ENCODE measurements around the gene PLXNA4. TPM values are rescaled to one million over a fixed set of nuclear protein-coding genes. Genes with fewer than 3 reads are reported as not detected.

The PLXNA4 gene
- polyA plus RNA-seq, 1 experiment: 0.22 TPM

DNA sequence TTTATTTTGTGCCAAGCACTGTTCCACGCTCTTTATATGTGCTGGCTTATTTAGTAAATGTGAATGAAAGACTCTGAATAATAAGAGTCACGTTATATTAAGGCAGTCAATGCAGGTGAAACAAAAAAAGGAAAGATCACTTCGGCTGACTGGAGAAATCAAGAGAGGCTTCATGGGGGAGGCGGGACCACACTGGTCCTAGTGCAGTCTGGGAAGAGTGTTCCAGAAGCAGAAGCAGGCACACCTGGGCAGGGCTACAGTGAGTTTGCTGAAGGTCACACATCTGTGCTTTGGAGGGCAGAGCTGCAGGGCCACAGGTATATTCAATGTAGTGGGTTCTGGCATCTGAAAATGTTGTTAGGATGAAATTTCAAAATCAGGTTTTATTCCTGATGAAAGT, 176.9 kb downstream of the PLXNA4 start:
- Histone ChIP-seq H3K4me3 (ENCODE audit: low read depth, low read length) (no peak overlapping the region), H3K27me3 (ENCODE audit: control insufficient read depth, insufficient read depth, low read length) (no peaks in the 10 kb centered on the region), H3K36me3 (ENCODE audit: control insufficient read depth, insufficient read depth, low read length) (no peaks in the 10 kb centered on the region)
- POLR2A ChIA-PET: no interaction called here
- CTCF ChIA-PET: no interaction called here
- DNase-seq (ENCODE audit: low read depth): no peak
- TF ChIP-seq, protein P1, sequence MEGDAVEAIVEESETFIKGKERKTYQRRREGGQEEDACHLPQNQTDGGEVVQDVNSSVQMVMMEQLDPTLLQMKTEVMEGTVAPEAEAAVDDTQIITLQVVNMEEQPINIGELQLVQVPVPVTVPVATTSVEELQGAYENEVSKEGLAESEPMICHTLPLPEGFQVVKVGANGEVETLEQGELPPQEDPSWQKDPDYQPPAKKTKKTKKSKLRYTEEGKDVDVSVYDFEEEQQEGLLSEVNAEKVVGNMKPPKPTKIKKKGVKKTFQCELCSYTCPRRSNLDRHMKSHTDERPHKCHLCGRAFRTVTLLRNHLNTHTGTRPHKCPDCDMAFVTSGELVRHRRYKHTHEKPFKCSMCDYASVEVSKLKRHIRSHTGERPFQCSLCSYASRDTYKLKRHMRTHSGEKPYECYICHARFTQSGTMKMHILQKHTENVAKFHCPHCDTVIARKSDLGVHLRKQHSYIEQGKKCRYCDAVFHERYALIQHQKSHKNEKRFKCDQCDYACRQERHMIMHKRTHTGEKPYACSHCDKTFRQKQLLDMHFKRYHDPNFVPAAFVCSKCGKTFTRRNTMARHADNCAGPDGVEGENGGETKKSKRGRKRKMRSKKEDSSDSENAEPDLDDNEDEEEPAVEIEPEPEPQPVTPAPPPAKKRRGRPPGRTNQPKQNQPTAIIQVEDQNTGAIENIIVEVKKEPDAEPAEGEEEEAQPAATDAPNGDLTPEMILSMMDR (IDR thresholded peaks at IDR 0.05; ENCODE audit: insufficient read depth, low read depth, low read length): no peak

DNA sequence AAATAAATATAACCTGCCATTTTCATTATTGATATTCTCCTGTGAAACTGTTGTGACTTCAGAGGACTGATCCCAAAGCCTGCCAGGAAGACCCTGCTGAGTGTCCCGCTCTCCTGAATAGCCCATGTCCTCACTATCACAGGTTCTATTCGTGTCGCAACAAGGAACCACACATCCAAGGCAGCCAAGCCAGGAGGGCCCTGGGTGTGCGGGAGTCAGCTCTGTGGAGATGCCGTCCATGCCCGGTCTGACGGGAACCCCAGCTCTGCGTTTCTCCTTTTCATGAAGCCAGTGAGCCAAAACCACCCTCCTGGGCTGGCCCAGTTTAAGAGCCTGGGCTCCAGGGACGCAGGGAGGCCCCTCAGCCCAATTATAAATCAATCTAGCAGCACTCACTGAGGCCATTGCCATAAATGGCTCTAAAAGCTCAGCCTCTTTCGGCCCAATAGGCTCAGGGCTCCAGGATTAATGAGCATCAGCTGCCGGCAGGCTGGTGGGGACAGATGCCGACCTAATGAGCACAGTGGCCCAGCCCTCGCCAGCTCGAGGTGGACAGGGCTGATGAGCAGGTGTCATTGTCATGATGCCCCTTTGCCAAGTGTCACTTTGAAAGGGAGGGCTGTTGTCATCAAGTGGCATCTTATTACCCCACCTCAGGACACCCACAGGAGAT, 177.9 kb downstream of the PLXNA4 start:
- ChIA-PET CTCF (no interaction called here), POLR2A (no interaction called here)
- Histone ChIP-seq H3K4me3 (ENCODE audit: low read depth, low read length) (no peak overlapping the region), H3K27me3 (ENCODE audit: control insufficient read depth, insufficient read depth, low read length) (no peaks in the 10 kb centered on the region), H3K36me3 (ENCODE audit: control insufficient read depth, insufficient read depth, low read length) (no peaks in the 10 kb centered on the region)
- DNase-seq (ENCODE audit: low read depth): no peak
- TF ChIP-seq, protein P1 (IDR thresholded peaks at IDR 0.05; ENCODE audit: insufficient read depth, low read depth, low read length): no peak

GRCh38 chr7:132397070-132397469, 179.2 kb downstream of the PLXNA4 start:
- no peak for DNase-seq (ENCODE audit: low read depth)
- Histone ChIP-seq H3K36me3 (ENCODE audit: control insufficient read depth, insufficient read depth, low read length) (no peaks in the 10 kb centered on the region), H3K27me3 (ENCODE audit: control insufficient read depth, insufficient read depth, low read length) (no peaks in the 10 kb centered on the region), H3K4me3 (ENCODE audit: low read depth, low read length) (no peak overlapping the region)
- ChIA-PET CTCF (no interaction called here), POLR2A (no interaction called here)
- TF ChIP-seq, protein P1 (IDR thresholded peaks at IDR 0.05; ENCODE audit: insufficient read depth, low read depth, low read length): no peak

GRCh38 chr7:132395361-132395760, 180.9 kb downstream of the PLXNA4 start:
- H3K4me3 ChIP-seq (ENCODE audit: low read depth, low read length): no peak overlapping the region
- no peak for DNase-seq (ENCODE audit: low read depth)
- no peaks in the 10 kb centered on the region for H3K36me3 ChIP-seq (ENCODE audit: control insufficient read depth, insufficient read depth, low read length)
- CTCF ChIA-PET: no interaction called here
- POLR2A ChIA-PET: no interaction called here
- no peaks in the 10 kb centered on the region for H3K27me3 ChIP-seq (ENCODE audit: control insufficient read depth, insufficient read depth, low read length)
- TF ChIP-seq, protein P1 (IDR thresholded peaks at IDR 0.05; ENCODE audit: insufficient read depth, low read depth, low read length): no peak

GRCh38 chr7:132394283-132395198, 181.7 kb downstream of the PLXNA4 start:
- Histone ChIP-seq H3K36me3 (ENCODE audit: control insufficient read depth, insufficient read depth, low read length) (no peaks in the 10 kb centered on the region), H3K4me3 (ENCODE audit: low read depth, low read length) (no peak overlapping the region), H3K27me3 (ENCODE audit: control insufficient read depth, insufficient read depth, low read length) (no peaks in the 10 kb centered on the region)
- TF ChIP-seq, protein P1 (IDR thresholded peaks at IDR 0.05; ENCODE audit: insufficient read depth, low read depth, low read length): 0 out of 2 replicates have a peak, but pooled peaks have one; percentile 5
- no peak for DNase-seq (ENCODE audit: low read depth)
- CTCF ChIA-PET: interaction anchor here (0.6 to 1.2 kb wide), 3 partner anchors 14 to 1662 kb away, joined by 3 read pairs; no protein-coding TSS in a partner anchor
- POLR2A ChIA-PET: no interaction called here
